H1 (cell line): ENCODE measurements around the gene SMS. TPM values are rescaled to one million over a fixed set of nuclear protein-coding genes. Genes with fewer than 3 reads are reported as not detected.
A peak's percentile ranks its signal among the peaks of the same experiment; 100 is the strongest.

Experiments
- CTCF ChIA-PET: fragments of 300-600 bp; sonication (Branson Sonifier 250); formaldehyde crosslinking; loops from one replicate; lab custom pipeline; 2021; ENCODE audit not compliant: partially characterized antibody; lab: Charles Lee
- POLR2A ChIA-PET: fragments of 300-600 bp; sonication (Branson Sonifier 250); formaldehyde crosslinking; loops from one replicate; lab custom pipeline; 2021; ENCODE audit warnings: inconsistent platforms; ENCODE audit not compliant: partially characterized antibody; lab: Charles Lee
- DNase-seq, 2 experiments: peaks; one replicate each; pipeline versions ENCODE4 v3.0.0 to v3.0.0-alpha.2; 2010 to 2022; ENCODE audit warnings: low spot score in 2 of 2, low read depth in 1 of 2, mixed read lengths in 1 of 2
- FAIRE-seq: peaks from 2 replicates; lab custom pipeline; 2011; peaks lifted over from hg19 to GRCh38; lab: Jason Lieb, UNC
- H2AFZ ChIP-seq: 2 replicates; pipeline ENCODE4 v1.8.1; 2012; ENCODE audit warnings: low read length, inconsistent platforms
- H2AK5ac ChIP-seq: 2 replicates; pipeline ENCODE4 v1.6.1; 2013; ENCODE audit warnings: low read depth, low read length
- H2BK120ac ChIP-seq: replicated peaks from 2 replicates; pipeline ENCODE3; 2013; ENCODE audit warnings: low read depth, low read length, inconsistent platforms
- H2BK12ac ChIP-seq: 2 replicates; pipeline ENCODE4 v1.6.1; 2013; ENCODE audit warnings: low read depth, low read length
- H2BK15ac ChIP-seq: 2 replicates; pipeline ENCODE4 v1.6.1; 2013; ENCODE audit warnings: low read length
- H2BK20ac ChIP-seq: 2 replicates; pipeline ENCODE4 v1.6.1; 2013; ENCODE audit warnings: low read length
- H2BK5ac ChIP-seq: 2 replicates; pipeline ENCODE4 v1.6.1; 2013; ENCODE audit warnings: low read depth, low read length
- H3K14ac ChIP-seq: 2 replicates; pipeline ENCODE4 v1.6.1; 2013; ENCODE audit warnings: inconsistent platforms; ENCODE audit not compliant: insufficient read length
- H3K18ac ChIP-seq: 2 replicates; pipeline ENCODE4 v1.6.1; 2013; ENCODE audit warnings: low read length; ENCODE audit errors: extremely low read depth
- H3K23ac ChIP-seq: 2 replicates; pipeline ENCODE4 v1.6.1; 2013; ENCODE audit warnings: inconsistent platforms; ENCODE audit not compliant: insufficient read length
- H3K23me2 ChIP-seq: 2 replicates; pipeline ENCODE4 v1.6.1; 2013; ENCODE audit warnings: low read depth, low read length
- H3K27ac ChIP-seq: 2 replicates; pipeline ENCODE4 v1.6.1; 2011; ENCODE audit warnings: low read depth, low read length, inconsistent platforms
- H3K27me3 ChIP-seq, 4 experiments: replicated peaks in 1 of 4; 1 replicate in 1 of 4; 2 replicates in 3 of 4; pipeline versions ENCODE4 v1.6.1 to v1.8.1; 2011 to 2013; ENCODE audit warnings: low read length in 3 of 4, mild to moderate bottlenecking in 3 of 4, inconsistent platforms in 2 of 4, mixed read lengths in 2 of 4, moderate library complexity in 1 of 4; ENCODE audit not compliant: control insufficient read depth in 3 of 4, insufficient read depth in 3 of 4; ENCODE audit errors: extremely low read depth in 1 of 4
- H3K36me3 ChIP-seq, 4 experiments: 2 replicates each; pipeline versions ENCODE4 v1.6.1 to v1.8.1; 2011 to 2013; ENCODE audit warnings: mild to moderate bottlenecking in 4 of 4, low read length in 3 of 4, moderate library complexity in 2 of 4, control low read depth in 1 of 4, inconsistent platforms in 1 of 4; ENCODE audit not compliant: insufficient read depth in 4 of 4, control insufficient read depth in 2 of 4
- H3K4ac ChIP-seq: replicated peaks from 2 replicates; pipeline ENCODE3; 2013; ENCODE audit warnings: low read length, low read depth, mixed read lengths, inconsistent platforms; ENCODE audit not compliant: insufficient read length
- H3K4me1 ChIP-seq, 4 experiments: replicated peaks in 1 of 4; 1 replicate in 1 of 4; 2 replicates in 3 of 4; pipeline versions ENCODE4 v1.6.1 to v1.8.1; 2011 to 2013; ENCODE audit warnings: low read length in 3 of 4, inconsistent platforms in 2 of 4, mixed read lengths in 1 of 4; ENCODE audit not compliant: insufficient read depth in 4 of 4, control insufficient read depth in 3 of 4
- H3K4me2 ChIP-seq, 2 experiments: 2 replicates each; pipeline versions ENCODE4 v1.6.1 to v1.8.1; 2011 to 2013; ENCODE audit warnings: low read depth in 2 of 2, low read length in 2 of 2, control low read depth in 1 of 2, inconsistent platforms in 1 of 2, mild to moderate bottlenecking in 1 of 2; ENCODE audit not compliant: insufficient read depth in 1 of 2
- H3K4me3 ChIP-seq, 4 experiments: fragments of 200-600, 300-600 bp in 1 of 4; sonication (generic), shearing (Covaris generic), sonication (Bioruptor Twin) in 1 of 4; 2 replicates each; pipeline versions ENCODE4 v1.5.1 to v1.8.1; 2011 to 2016; ENCODE audit warnings: low read length in 4 of 4, low read depth in 3 of 4, control low read depth in 2 of 4, inconsistent platforms in 2 of 4, mild to moderate bottlenecking in 2 of 4, mixed read lengths in 1 of 4, moderate library complexity in 1 of 4; ENCODE audit not compliant: insufficient read depth in 2 of 4; ENCODE audit errors: extremely low read depth in 1 of 4
- H3K56ac ChIP-seq: replicated peaks from 2 replicates; pipeline ENCODE3; 2013; ENCODE audit warnings: low read depth, mild to moderate bottlenecking, mixed read lengths, low read length, inconsistent platforms; ENCODE audit not compliant: insufficient read length
- H3K79me1 ChIP-seq: 2 replicates; pipeline ENCODE4 v1.6.1; 2013; ENCODE audit warnings: low read depth, low read length, control low read depth
- H3K79me2 ChIP-seq, 2 experiments: 2 replicates each; pipeline versions ENCODE4 v1.6.1 to v1.8.1; 2012 to 2013; ENCODE audit warnings: low read length in 2 of 2, mild to moderate bottlenecking in 2 of 2, inconsistent platforms in 1 of 2; ENCODE audit not compliant: insufficient read depth in 2 of 2, control insufficient read depth in 1 of 2
- H3K9ac ChIP-seq, 4 experiments: replicated peaks in 1 of 4; 1 replicate in 1 of 4; 2 replicates in 3 of 4; pipeline versions ENCODE4 v1.6.1 to v1.8.1; 2011 to 2013; ENCODE audit warnings: low read depth in 3 of 4, low read length in 3 of 4, control low read depth in 2 of 4, mild to moderate bottlenecking in 2 of 4, moderate library complexity in 2 of 4, inconsistent platforms in 1 of 4; ENCODE audit errors: extremely low read depth in 1 of 4
- H3K9me3 ChIP-seq, 2 experiments: 2 replicates each; pipeline versions ENCODE4 v1.6.1 to v1.8.1; 2012 to 2013; ENCODE audit warnings: mild to moderate bottlenecking in 2 of 2, moderate library complexity in 2 of 2, control low read depth in 1 of 2, inconsistent platforms in 1 of 2, low read depth in 1 of 2, low read length in 1 of 2, mixed read lengths in 1 of 2; ENCODE audit not compliant: insufficient read depth in 2 of 2
- H4K20me1 ChIP-seq, 2 experiments: replicated peaks in 1 of 2; 2 replicates each; pipeline versions ENCODE3 to v1.8.1; 2011 to 2013; ENCODE audit warnings: inconsistent platforms in 2 of 2, low read length in 2 of 2, mild to moderate bottlenecking in 1 of 2; ENCODE audit not compliant: insufficient read depth in 2 of 2, control insufficient read depth in 1 of 2
- H4K5ac ChIP-seq: 2 replicates; pipeline ENCODE4 v1.6.1; 2013; ENCODE audit warnings: low read length, low read depth, mixed read lengths, inconsistent platforms; ENCODE audit not compliant: insufficient read length
- H4K8ac ChIP-seq: 2 replicates; pipeline ENCODE4 v1.8.0; 2013; ENCODE audit warnings: mild to moderate bottlenecking, moderate library complexity, low read length, inconsistent platforms; ENCODE audit not compliant: insufficient read depth; ENCODE audit errors: extremely low read depth
- H4K91ac ChIP-seq: replicated peaks from 2 replicates; pipeline ENCODE3; 2013; ENCODE audit warnings: low read length, mixed read lengths, inconsistent platforms; ENCODE audit not compliant: insufficient read length
- BACH1 ChIP-seq: IDR thresholded peaks from 2 replicates; pipeline ENCODE4 v1.6.1; 2012; ENCODE audit warnings: low read length, improper control_type of control experiment
- GABPA ChIP-seq: IDR thresholded peaks from 2 replicates; pipeline ENCODE4 v1.6.1; 2011; ENCODE audit warnings: mild to moderate bottlenecking, low read length, moderate library complexity, borderline replicate concordance; ENCODE audit not compliant: insufficient read depth
- GTF2F1 ChIP-seq: IDR thresholded peaks from 2 replicates; pipeline ENCODE4 v1.6.1; 2012; ENCODE audit warnings: low read depth, low read length, improper control_type of control experiment, borderline replicate concordance
- KDM5A ChIP-seq: fragments of 200-600 bp; IDR thresholded peaks from 2 replicates; pipeline ENCODE4 v1.7.1; 2012; ENCODE audit warnings: mild to moderate bottlenecking, low read length, inconsistent platforms, mixed read lengths
- RBBP5 ChIP-seq: IDR thresholded peaks from 2 replicates; pipeline ENCODE4 v1.7.1; 2012; ENCODE audit warnings: low read depth, mild to moderate bottlenecking, inconsistent platforms, low read length, moderate library complexity, borderline replicate concordance
- SIX5 ChIP-seq: IDR thresholded peaks from 2 replicates; pipeline ENCODE4 v1.6.1; 2011; ENCODE audit warnings: mild to moderate bottlenecking, low read depth, low read length
- SP2 ChIP-seq: IDR thresholded peaks from 2 replicates; pipeline ENCODE4 v1.6.1; 2012; ENCODE audit warnings: mild to moderate bottlenecking, low read length, inconsistent platforms
- SRF ChIP-seq: IDR thresholded peaks from 2 replicates; pipeline ENCODE4 v1.6.1; 2011; ENCODE audit warnings: mild to moderate bottlenecking, low read depth, low read length, moderate library complexity
- TCF12 ChIP-seq: IDR thresholded peaks from 2 replicates; pipeline ENCODE4 v1.6.1; 2011; ENCODE audit warnings: low read depth, mild to moderate bottlenecking, low read length
- YY1 ChIP-seq: IDR thresholded peaks from 2 replicates; pipeline ENCODE4 v1.6.1; 2011; ENCODE audit warnings: low read depth, mild to moderate bottlenecking, low read length
- WGBS, 2 experiments: shearing (Covaris generic) in 1 of 2; methylation state at CpG; one replicate each; pipeline versions ENCODE4 v1.1.6 to v1.1.7; 2013 to 2015; ENCODE audit warnings: low lambda C conversion rate in 2 of 2, mixed read lengths in 2 of 2, inconsistent platforms in 1 of 2, low coverage in 1 of 2, missing lambda C conversion rate in 1 of 2; ENCODE audit not compliant: insufficient replicate concordance in 2 of 2, insufficient coverage in 1 of 2, insufficient read length in 1 of 2; ENCODE audit errors: extremely low coverage in 1 of 2, missing lambda C conversion rate in 1 of 2; 5-methylcytosine and 5-hydroxymethylcytosine counted together
- polyA plus RNA-seq, 7 experiments: library from polyadenylated mRNA; depleted of rRNA in 3 of 7; stranded (reverse) in 5 of 7; unstranded in 2 of 7; fragments of >200 nt in 5 of 7; fragments of 200-250 nt in 2 of 7; gene quantifications; 1 replicate in 5 of 7; 2 replicates in 1 of 7; 4 replicates in 1 of 7; pipeline versions ENCODE4 v1.2.1 to v1.2.3, GENCODE V29; 2011 to 2013; ENCODE audit warnings: missing spikeins in 2 of 7, mixed read lengths in 2 of 7
- total RNA-seq: library from RNA; stranded (reverse); fragmentation: NEBNext Ultra II Directional; extraction: Animal tissue kit (Norgen Biotek cat#: 25700); gene quantifications from 2 replicates; pipeline ENCODE4 v1.2.1, GENCODE V29; 2021
- TF ChIP-seq, protein P1 (sequence below), 3 experiments: IDR thresholded peaks; 1 replicate in 2 of 3; 2 replicates in 1 of 3; pipeline versions ENCODE4 v1.5.1 to v1.6.1; 2011; ENCODE audit warnings: low read length in 3 of 3, mild to moderate bottlenecking in 3 of 3, inconsistent platforms in 2 of 3, low read depth in 1 of 3, moderate library complexity in 1 of 3; ENCODE audit not compliant: insufficient read depth in 1 of 3; ENCODE audit errors: control extremely low read depth in 1 of 3

SMS gene
- total and polyA plus RNA-seq, 2 of the 8 experiments (the other 6 are each of a cell fraction or from before 2014, with no cell fraction given) = 66.3 to 256 TPM

DNA sequence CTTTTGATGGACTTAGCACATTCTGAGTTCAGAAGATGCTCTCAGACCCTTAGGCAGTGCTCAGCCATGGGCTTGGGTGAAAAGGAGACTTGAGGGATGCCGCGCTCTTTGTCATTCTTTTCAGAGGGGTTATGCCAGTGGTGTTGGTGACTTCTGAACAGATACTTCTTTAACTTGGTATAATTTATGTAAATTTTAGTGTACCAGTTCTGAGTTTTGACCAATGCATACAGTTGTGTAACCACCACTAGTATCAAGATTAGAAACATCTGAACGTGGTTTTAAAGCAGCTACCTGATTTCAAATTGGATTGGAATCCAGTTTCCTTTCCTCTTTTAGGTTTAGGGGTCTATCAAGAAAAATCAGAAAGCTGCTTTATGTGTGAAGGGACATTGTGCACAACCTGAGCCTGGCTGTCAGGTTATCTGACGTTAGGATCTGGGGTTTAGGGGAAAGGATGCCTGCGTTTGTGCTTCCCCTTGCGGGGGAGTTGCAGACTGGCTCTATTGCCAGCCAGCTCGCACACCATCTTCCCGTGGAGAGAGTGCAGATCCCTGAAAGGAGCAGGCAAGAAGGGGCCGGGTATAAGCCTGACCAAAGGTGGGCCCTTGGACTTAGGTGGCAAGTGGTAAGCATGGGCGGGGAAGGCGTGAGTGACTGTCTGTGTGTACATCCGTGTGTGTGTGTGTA, 19.0 kb downstream of the SMS start:
- H3K9me3 ChIP-seq = no peaks in the 10 kb centered on the region
- CTCF ChIA-PET = interaction anchor here (0.8 to 2.9 kb wide), 2 partner anchors 14 to 26 kb away, joined by 3 to 15 read pairs; no protein-coding TSS in a partner anchor
- no peaks in the 10 kb centered on the region for H3K36me3 ChIP-seq
- peaks cover 4 to 24% of the 10 kb centered on the region in 2 experiments for H4K20me1 ChIP-seq
- no peak overlapping the region for H3K4me3 ChIP-seq
- peak overlapping the region in 1 of 2 experiments; percentile 21; a peak in 1 of 4 replicates for H3K4me2 ChIP-seq
- POLR2A ChIA-PET = no interaction called here
- no peak overlapping the region for H2BK120ac ChIP-seq
- peaks cover 4% of the 10 kb centered on the region; the same call in 1 of the 2 replicates for H3K79me1 ChIP-seq
- no peak overlapping the region for H2BK5ac ChIP-seq
- H3K4me1 ChIP-seq = peaks cover 0 to 14% (median 2%) of the 10 kb centered on the region in 4 experiments; a peak in 5 of 7 replicates
- H3K18ac ChIP-seq = no peak overlapping the region
- H3K14ac ChIP-seq = no peak overlapping the region
- H4K5ac ChIP-seq = no peak overlapping the region
- DNase-seq (no peak), FAIRE-seq (no peak)
- no peak overlapping the region for H3K27ac ChIP-seq
- peaks cover 29 to 97% of the 10 kb centered on the region in 2 experiments for H3K79me2 ChIP-seq
- no peaks in the 10 kb centered on the region for H3K23me2 ChIP-seq
- H2AFZ ChIP-seq = no peak overlapping the region
- H2BK15ac ChIP-seq = no peak overlapping the region
- H3K9ac ChIP-seq = no peak overlapping the region
- H4K8ac ChIP-seq = no peak overlapping the region
- H2AK5ac ChIP-seq = no peak overlapping the region
- H3K27me3 ChIP-seq = no peaks in the 10 kb centered on the region
- no peak overlapping the region for H4K91ac ChIP-seq
- no peak overlapping the region for H3K4ac ChIP-seq
- H3K56ac ChIP-seq = no peak overlapping the region
- no peak overlapping the region for H2BK12ac ChIP-seq
- WGBS, 2 experiments = 79% methylated on average over 10 of the region's 12 CpGs; no CpG with 5 or more reads in 1 of the 2 experiments
- no peak overlapping the region for H3K23ac ChIP-seq
- H2BK20ac ChIP-seq = no peak overlapping the region
- no peak for TF ChIP-seq SP2
- no peak for TF ChIP-seq YY1
- TF ChIP-seq KDM5A = no peak
- no peak for TF ChIP-seq RBBP5
- no peak for TF ChIP-seq GABPA
- TF ChIP-seq TCF12 = no peak
- no peak for TF ChIP-seq GTF2F1
- no peak for TF ChIP-seq SIX5
- no peak for TF ChIP-seq SRF
- TF ChIP-seq, protein P1, sequence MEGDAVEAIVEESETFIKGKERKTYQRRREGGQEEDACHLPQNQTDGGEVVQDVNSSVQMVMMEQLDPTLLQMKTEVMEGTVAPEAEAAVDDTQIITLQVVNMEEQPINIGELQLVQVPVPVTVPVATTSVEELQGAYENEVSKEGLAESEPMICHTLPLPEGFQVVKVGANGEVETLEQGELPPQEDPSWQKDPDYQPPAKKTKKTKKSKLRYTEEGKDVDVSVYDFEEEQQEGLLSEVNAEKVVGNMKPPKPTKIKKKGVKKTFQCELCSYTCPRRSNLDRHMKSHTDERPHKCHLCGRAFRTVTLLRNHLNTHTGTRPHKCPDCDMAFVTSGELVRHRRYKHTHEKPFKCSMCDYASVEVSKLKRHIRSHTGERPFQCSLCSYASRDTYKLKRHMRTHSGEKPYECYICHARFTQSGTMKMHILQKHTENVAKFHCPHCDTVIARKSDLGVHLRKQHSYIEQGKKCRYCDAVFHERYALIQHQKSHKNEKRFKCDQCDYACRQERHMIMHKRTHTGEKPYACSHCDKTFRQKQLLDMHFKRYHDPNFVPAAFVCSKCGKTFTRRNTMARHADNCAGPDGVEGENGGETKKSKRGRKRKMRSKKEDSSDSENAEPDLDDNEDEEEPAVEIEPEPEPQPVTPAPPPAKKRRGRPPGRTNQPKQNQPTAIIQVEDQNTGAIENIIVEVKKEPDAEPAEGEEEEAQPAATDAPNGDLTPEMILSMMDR (IDR thresholded peaks at IDR 0.05; ENCODE audit: control extremely low read depth in 1 of 3, insufficient read depth in 1 of 3, low read depth in 1 of 3, low read length in 3 of 3) = no peak
- no peak for TF ChIP-seq BACH1
